ENCODE data around the gene SLC9A2. TPM values are rescaled to one million over a fixed set of nuclear protein-coding genes. Genes with fewer than 3 reads are reported as not detected.
A peak's percentile ranks its signal among the peaks of the same experiment; 100 is the strongest.

SLC9A2 gene
- total RNA-seq, 1 donor from 2014 or later: not detected

GRCh38 chr2:102736110-102736409 lies 116.7 kb downstream of the SLC9A2 start:
- no peak for DNase-seq

GRCh38 chr2:102736410-102737409 lies 117.4 kb downstream of the SLC9A2 start:
- peak; percentile 76 for DNase-seq

- no peak for DNase-seq
These were observed 118.1 kb downstream of the SLC9A2 start for GRCh38 chr2:102737431-102737830.

GRCh38 chr2:102743259-102743658 lies 123.9 kb downstream of the SLC9A2 start:
- DNase-seq: no peak

- no peak for DNase-seq
These were observed 128.8 kb downstream of the SLC9A2 start for GRCh38 chr2:102748107-102748506.

GRCh38 chr2:102749938-102750337 lies 130.6 kb downstream of the SLC9A2 start:
- DNase-seq: no peak

- DNase-seq: peak; percentile 68
These were observed 134.3 kb downstream of the SLC9A2 start for GRCh38 chr2:102753563-102754159.

- no peak for DNase-seq
These were observed 135.2 kb downstream of the SLC9A2 start for GRCh38 chr2:102754456-102755145.

GRCh38 chr2:102755284-102755683 lies 135.9 kb downstream of the SLC9A2 start:
- peak; percentile 11 for DNase-seq

GRCh38 chr2:102758439-102758838 lies 139.1 kb downstream of the SLC9A2 start:
- DNase-seq: no peak

Other genes starting within 250 kb of the SLC9A2 start
- not detected in 2 replicates for gene IL18RAP, start 196.4 kb upstream of the SLC9A2 start, total RNA-seq
- gene SLC9A4, start 146.3 kb upstream of the SLC9A2 start, total RNA-seq: not detected in 2 replicates
- gene TMEM182, start 142.5 kb downstream of the SLC9A2 start, total RNA-seq: 0.51 and 1.3 TPM in 2 replicates